GM12878 (cell line): ENCODE results near the gene CRTC1. TPM values are rescaled to one million over a fixed set of nuclear protein-coding genes. Genes with fewer than 3 reads are reported as not detected.

Experiments
- ATAC-seq: fragments of 200-7000 bp; cut with Tn5 transposase; 3 replicates; pipeline ENCODE4 v1.9.1; 2020; ENCODE audit warnings: mild to moderate bottlenecking, moderate library complexity
- BruUV-seq: library from RNA; stranded (reverse); fragments of 400-500 nt; replicated peaks from 2 replicates; lab custom pipeline; 2021; lab: Mats Ljungman, UMichigan
- CTCF ChIA-PET: fragments of 300-600 bp; sonication (Branson Sonifier 250); formaldehyde crosslinking; extraction: SDS; loops from one replicate; lab custom pipeline; 2021; ENCODE audit warnings: inconsistent platforms; lab: Yijun Ruan, JAX
- POLR2A ChIA-PET: fragments of 350-600 bp; formaldehyde crosslinking; extraction: SDS; loops from one replicate; lab custom pipeline; 2021; ENCODE audit warnings: inconsistent platforms; lab: Charles Lee
- RAD21 ChIA-PET: fragments of 300-600 bp; sonication (Branson Sonifier 250); formaldehyde crosslinking; loops from one replicate; lab custom pipeline; 2023; ENCODE audit warnings: antibody characterized with exemption; ENCODE audit not compliant: unreplicated experiment; lab: Charles Lee
- SMC1A ChIA-PET: fragments of 300-600 bp; sonication (Branson Sonifier 250); formaldehyde crosslinking; loops from one replicate; lab custom pipeline; 2023; ENCODE audit not compliant: unreplicated experiment, uncharacterized antibody; lab: Charles Lee
- DNase-seq: peaks from one replicate; pipeline ENCODE4 v3.0.0-alpha.2; 2011; ENCODE audit warnings: low read depth, low spot score
- FAIRE-seq: peaks from 3 replicates; lab custom pipeline; 2011; peaks lifted over from hg19 to GRCh38; lab: Jason Lieb, UNC
- H2AFZ ChIP-seq: 2 replicates; pipeline ENCODE4 v1.6.0; 2011; ENCODE audit warnings: low read depth, low read length, control low read depth; ENCODE audit not compliant: control insufficient read depth
- H3K27ac ChIP-seq: 2 replicates; pipeline ENCODE4 v1.5.1; 2011; ENCODE audit warnings: control low read depth; ENCODE audit not compliant: control insufficient read depth, insufficient read depth
- H3K27me3 ChIP-seq, 2 experiments: replicated peaks in 1 of 2; 2 replicates each; pipeline versions ENCODE4 v1.6.0 to v1.6.1; 2011; ENCODE audit warnings: low read length in 1 of 2; ENCODE audit not compliant: control insufficient read depth in 2 of 2, insufficient read depth in 2 of 2
- H3K36me3 ChIP-seq, 2 experiments: 2 replicates each; pipeline ENCODE4 v1.5.1; 2011; ENCODE audit warnings: low read length in 1 of 2; ENCODE audit not compliant: control insufficient read depth in 2 of 2, insufficient read depth in 2 of 2
- H3K4me1 ChIP-seq: 2 replicates; pipeline ENCODE4 v1.6.1; 2011; ENCODE audit warnings: mild to moderate bottlenecking, low read length, moderate library complexity, mixed read lengths; ENCODE audit not compliant: control insufficient read depth, insufficient read depth
- H3K4me2 ChIP-seq: 2 replicates; pipeline ENCODE4 v1.6.0; 2011; ENCODE audit warnings: control low read depth; ENCODE audit not compliant: control insufficient read depth, insufficient read depth
- H3K4me3 ChIP-seq: fragments of 200-600 bp; sonication (generic); 2 replicates; pipeline ENCODE4 v1.5.1; 2016
- H3K79me2 ChIP-seq: 2 replicates; pipeline ENCODE4 v1.6.0; 2011; ENCODE audit warnings: low read length; ENCODE audit not compliant: control insufficient read depth, insufficient read depth
- H3K9ac ChIP-seq: 2 replicates; pipeline ENCODE4 v1.8.0; 2011; ENCODE audit warnings: low read length, control low read depth, mixed read lengths; ENCODE audit not compliant: control insufficient read depth, insufficient read depth
- H3K9me3 ChIP-seq: replicated peaks from 3 replicates; pipeline ENCODE4 v1.5.1; 2011; ENCODE audit warnings: mild to moderate bottlenecking, low read length; ENCODE audit not compliant: control insufficient read depth, insufficient read depth
- H4K20me1 ChIP-seq: 2 replicates; pipeline ENCODE4 v1.6.0; 2011; ENCODE audit not compliant: control insufficient read depth, insufficient read depth
- ATF3 ChIP-seq: IDR thresholded peaks from 2 replicates; pipeline ENCODE4 v1.6.1; 2011; ENCODE audit warnings: low read depth, mild to moderate bottlenecking, low read length, moderate library complexity, borderline replicate concordance; ENCODE audit errors: extremely low read depth
- BHLHE40 ChIP-seq, 2 experiments: fragments of 450-650 bp in 1 of 2; IDR thresholded peaks; 2 replicates each; pipeline ENCODE4 v1.6.1; 2011 to 2017; ENCODE audit warnings: low read depth in 2 of 2, borderline replicate concordance in 1 of 2, improper control_type of control experiment in 1 of 2, low read length in 1 of 2, mild to moderate bottlenecking in 1 of 2
- BRCA1 ChIP-seq: IDR thresholded peaks from 2 replicates; pipeline ENCODE4 v1.6.1; 2011; ENCODE audit warnings: low read depth, low read length, improper control_type of control experiment
- DPF2 ChIP-seq: fragments of 450-650 bp; IDR thresholded peaks from 2 replicates; pipeline ENCODE4 v1.6.1; 2017; ENCODE audit warnings: mild to moderate bottlenecking
- E2F8 ChIP-seq: fragments of 450-650 bp; IDR thresholded peaks from 2 replicates; pipeline ENCODE4 v1.6.1; 2018; ENCODE audit warnings: mild to moderate bottlenecking, low read depth, moderate library complexity; ENCODE audit not compliant: partially characterized antibody
- ETV6 ChIP-seq, 2 experiments: fragments of 450-650 bp in 1 of 2; IDR thresholded peaks in 1 of 2; conservative IDR thresholded peaks in 1 of 2; 2 replicates each; pipeline ENCODE4 v1.6.1; 2014; ENCODE audit warnings: antibody characterized with exemption in 1 of 2, borderline replicate concordance in 1 of 2, low read depth in 1 of 2, mild to moderate bottlenecking in 1 of 2, moderate library complexity in 1 of 2
- GATAD2B ChIP-seq: fragments of 450-650 bp; conservative IDR thresholded peaks from 2 replicates; pipeline ENCODE4 v1.6.1; 2017; ENCODE audit warnings: low read depth, mild to moderate bottlenecking, moderate library complexity
- KDM1A ChIP-seq: fragments of 200-600 bp; sonication (generic); IDR thresholded peaks from 2 replicates; pipeline ENCODE4 v1.6.1; 2016; ENCODE audit warnings: borderline replicate concordance
- RELA ChIP-seq: fragments of 450-650 bp; IDR thresholded peaks from 2 replicates; pipeline ENCODE4 v1.8.0; 2014; ENCODE audit warnings: borderline replicate concordance; ENCODE audit not compliant: partially characterized antibody
- SIX5 ChIP-seq: IDR thresholded peaks from 2 replicates; pipeline ENCODE4 v1.6.1; 2011; ENCODE audit warnings: mild to moderate bottlenecking, low read depth, low read length, moderate library complexity; ENCODE audit not compliant: severe bottlenecking
- SKIL ChIP-seq: fragments of 450-650 bp; IDR thresholded peaks from 2 replicates; pipeline ENCODE4 v1.6.1; 2017; ENCODE audit warnings: mild to moderate bottlenecking, low read depth, inconsistent platforms; ENCODE audit not compliant: poor library complexity, severe bottlenecking
- SMAD5 ChIP-seq: IDR thresholded peaks from 2 replicates; pipeline ENCODE4 v1.6.1; 2016; ENCODE audit warnings: antibody characterized with exemption, low read depth
- USF1 ChIP-seq: IDR thresholded peaks from 2 replicates; pipeline ENCODE4 v1.6.1; 2011; ENCODE audit warnings: borderline replicate concordance, low read depth, mild to moderate bottlenecking, moderate library complexity, mixed read lengths, low read length; ENCODE audit not compliant: insufficient read depth; ENCODE audit errors: extremely low read length
- YY1 ChIP-seq: IDR thresholded peaks from 2 replicates; pipeline ENCODE4 v1.6.1; 2011; ENCODE audit warnings: low read depth, mild to moderate bottlenecking, low read length
- WGBS: methylation state at CpG from one replicate; pipeline ENCODE4 v1.1.6; 2016; ENCODE audit warnings: low lambda C conversion rate; ENCODE audit not compliant: insufficient replicate concordance, insufficient coverage; ENCODE audit errors: missing lambda C conversion rate; 5-methylcytosine and 5-hydroxymethylcytosine counted together
- in situ Hi-C: fragments of 300-500 bp; cut with MboI; formaldehyde crosslinking; loops from 9 replicates; pipeline ENCODE4 v1.14.3; 2018; ENCODE audit warnings: mixed read lengths
- intact Hi-C: fragments of 100-400 bp; cut with micrococcal nuclease; formaldehyde crosslinking; loops from one replicate; pipeline ENCODE4 v1.14.2; 2022; ENCODE audit not compliant: unreplicated experiment
- polyA plus RNA-seq, 11 experiments: library from polyadenylated mRNA; depleted of rRNA in 4 of 11; unstranded in 6 of 11; stranded (reverse) in 5 of 11; fragments of >200 nt; fragmentation: Nextera tagmentation in 4 of 11; fragmentation: Illumina TruSeq in 1 of 11; extraction: Ambion mirVana in 4 of 11; extraction: Trizol in 1 of 11; gene quantifications; 1 replicate in 1 of 11; 2 replicates in 10 of 11; pipeline versions ENCODE4 v1.2.1 to v1.2.3, GENCODE V29; 2011 to 2016; ENCODE audit warnings: inconsistent platforms in 2 of 11, missing spikeins in 2 of 11, low read depth in 1 of 11
- total RNA-seq, 4 experiments: library from RNA; depleted of rRNA in 3 of 4; stranded (reverse); fragments of >200 nt in 3 of 4; fragmentation: Illumina TruSeq in 1 of 4; extraction: Trizol in 1 of 4; gene quantifications; 2 replicates each; pipeline versions ENCODE4 v1.2.1 to v1.2.3, GENCODE V29; 2013 to 2021

Gene CRTC1
- total and polyA plus RNA-seq, 10 of the 15 experiments (the other 5 are each of a cell fraction or from before 2014, with no cell fraction given): 0.02 to 4.6 (median 1.1) TPM; not detected in 1

GRCh38 chr19:18807861-18808331 lies 124.4 kb downstream of the CRTC1 start (continued):
- no peak for TF ChIP-seq DPF2

- Histone ChIP-seq H2AFZ (no peak overlapping the region), H3K36me3 (no peaks in the 10 kb centered on the region), H3K4me2 (no peak overlapping the region), H4K20me1 (no peaks in the 10 kb centered on the region), H3K4me3 (no peak overlapping the region), H3K27ac (no peak overlapping the region), H3K4me1 (no peaks in the 10 kb centered on the region), H3K9me3 (no peaks in the 10 kb centered on the region), H3K79me2 (no peaks in the 10 kb centered on the region), H3K27me3 (no peaks in the 10 kb centered on the region; a peak in 1 of 4 replicates), H3K9ac (no peak overlapping the region)
- FAIRE-seq (no peak), ATAC-seq (no peak), DNase-seq (no peak)
- intact Hi-C loops: no loop called here
- CTCF ChIA-PET: interaction anchor here (1.2 kb wide), 1 partner anchor 96 kb away, joined by 3 read pairs; no protein-coding TSS in a partner anchor
- no TSS peak for BruUV-seq
- WGBS: 24% methylated on average over 14 of the region's 14 CpGs
- RAD21 ChIA-PET: no interaction called here
- in situ Hi-C loops: no loop called here
- SMC1A ChIA-PET: no interaction called here
- POLR2A ChIA-PET: no interaction called here
- TF ChIP-seq YY1 (no peak), KDM1A (no peak), SMAD5 (no peak), SIX5 (no peak), E2F8 (no peak), GATAD2B (no peak), RELA (no peak), ATF3 (no peak), ETV6 (conservative IDR thresholded peaks at IDR 0.05 in 1 of 2, IDR thresholded peaks at IDR 0.05 in 1 of 2; ENCODE audit: borderline replicate concordance in 1 of 2, low read depth in 1 of 2) (no peak), SKIL (no peak), USF1 (no peak), BRCA1 (no peak), BHLHE40 (IDR thresholded peaks at IDR 0.05; ENCODE audit: borderline replicate concordance in 1 of 2, low read depth in 2 of 2, low read length in 1 of 2) (no peak)
These were observed 125.8 kb downstream of the CRTC1 start for GRCh38 chr19:18809149-18809868.
